Measurements from ENCODE around the gene CENPX. TPM values are rescaled to one million over a fixed set of nuclear protein-coding genes. Genes with fewer than 3 reads are reported as not detected.

CENPX gene
- total and polyA plus RNA-seq, 7 donors = 78.4 to 273 (median 164) TPM

DNA sequence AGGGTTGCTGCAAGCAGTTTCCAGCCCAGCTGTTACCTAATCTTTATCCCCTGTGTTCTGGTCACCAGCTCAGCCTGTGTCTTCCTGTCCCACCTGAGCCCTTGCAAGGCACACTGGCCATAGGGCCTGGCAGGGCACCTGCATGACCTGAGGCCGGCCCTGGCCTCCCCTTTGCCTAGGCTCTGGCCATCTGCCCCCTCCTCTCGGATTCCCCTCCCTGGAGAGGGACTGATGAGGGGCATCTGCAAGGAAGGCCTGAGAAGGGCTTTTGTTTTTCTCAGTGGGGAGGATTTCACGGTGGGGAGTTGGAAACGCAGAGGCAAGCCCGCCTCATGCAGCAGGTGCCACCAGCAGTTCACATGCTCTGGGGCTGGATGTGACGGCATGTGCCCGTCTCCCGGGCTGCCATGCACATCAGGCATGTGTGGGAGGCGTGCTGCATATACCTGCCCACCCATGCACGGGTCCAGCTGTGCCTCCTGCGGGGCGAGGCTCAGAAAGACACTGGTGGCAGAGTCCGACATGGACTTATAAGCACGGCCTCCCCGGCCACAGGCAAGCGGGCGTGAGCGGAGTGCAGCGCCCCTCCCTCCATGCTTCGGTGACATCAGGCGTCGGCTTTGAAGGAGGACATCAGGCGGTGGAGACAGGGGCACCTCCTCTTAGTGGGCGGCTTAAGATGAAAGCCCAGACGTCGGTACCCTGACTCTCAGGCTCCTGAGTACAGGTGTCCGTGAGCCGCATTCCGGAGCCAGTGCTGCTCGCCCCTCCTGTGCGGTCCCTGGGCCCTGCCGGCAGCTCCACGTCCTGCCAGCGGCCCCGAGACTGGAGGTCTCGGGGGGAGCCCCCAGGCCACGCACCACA is 28.7 kb downstream of the CENPX start:
- H3K27ac ChIP-seq = no peak overlapping the region
- peaks cover 0 to 9% (median 0%) of the 10 kb centered on the region in 4 donors for H3K36me3 ChIP-seq
- no peaks in the 10 kb centered on the region for H3K9me3 ChIP-seq
- intact Hi-C loops (cut with DNase I) = no loop called here
- WGBS, 2 donors = 94 to 95% methylated on average over 37 of the region's 37 CpGs
- H3K4me3 ChIP-seq = no peak overlapping the region
- TF ChIP-seq EP300 (IDR thresholded peaks at IDR 0.05) = no peak
- no peak for TF ChIP-seq POLR2A (IDR thresholded peaks at IDR 0.05)
- no peak for TF ChIP-seq POLR2AphosphoS5 (IDR thresholded peaks at IDR 0.05)
- TF ChIP-seq, protein P1, sequence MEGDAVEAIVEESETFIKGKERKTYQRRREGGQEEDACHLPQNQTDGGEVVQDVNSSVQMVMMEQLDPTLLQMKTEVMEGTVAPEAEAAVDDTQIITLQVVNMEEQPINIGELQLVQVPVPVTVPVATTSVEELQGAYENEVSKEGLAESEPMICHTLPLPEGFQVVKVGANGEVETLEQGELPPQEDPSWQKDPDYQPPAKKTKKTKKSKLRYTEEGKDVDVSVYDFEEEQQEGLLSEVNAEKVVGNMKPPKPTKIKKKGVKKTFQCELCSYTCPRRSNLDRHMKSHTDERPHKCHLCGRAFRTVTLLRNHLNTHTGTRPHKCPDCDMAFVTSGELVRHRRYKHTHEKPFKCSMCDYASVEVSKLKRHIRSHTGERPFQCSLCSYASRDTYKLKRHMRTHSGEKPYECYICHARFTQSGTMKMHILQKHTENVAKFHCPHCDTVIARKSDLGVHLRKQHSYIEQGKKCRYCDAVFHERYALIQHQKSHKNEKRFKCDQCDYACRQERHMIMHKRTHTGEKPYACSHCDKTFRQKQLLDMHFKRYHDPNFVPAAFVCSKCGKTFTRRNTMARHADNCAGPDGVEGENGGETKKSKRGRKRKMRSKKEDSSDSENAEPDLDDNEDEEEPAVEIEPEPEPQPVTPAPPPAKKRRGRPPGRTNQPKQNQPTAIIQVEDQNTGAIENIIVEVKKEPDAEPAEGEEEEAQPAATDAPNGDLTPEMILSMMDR (IDR thresholded peaks at IDR 0.05) = no peak
- peaks cover 0 to 27% (median 19%) of the 10 kb centered on the region in 4 donors for H3K4me1 ChIP-seq
- H3K27me3 ChIP-seq = no peaks in the 10 kb centered on the region
- DNase-seq = no peak

DNA sequence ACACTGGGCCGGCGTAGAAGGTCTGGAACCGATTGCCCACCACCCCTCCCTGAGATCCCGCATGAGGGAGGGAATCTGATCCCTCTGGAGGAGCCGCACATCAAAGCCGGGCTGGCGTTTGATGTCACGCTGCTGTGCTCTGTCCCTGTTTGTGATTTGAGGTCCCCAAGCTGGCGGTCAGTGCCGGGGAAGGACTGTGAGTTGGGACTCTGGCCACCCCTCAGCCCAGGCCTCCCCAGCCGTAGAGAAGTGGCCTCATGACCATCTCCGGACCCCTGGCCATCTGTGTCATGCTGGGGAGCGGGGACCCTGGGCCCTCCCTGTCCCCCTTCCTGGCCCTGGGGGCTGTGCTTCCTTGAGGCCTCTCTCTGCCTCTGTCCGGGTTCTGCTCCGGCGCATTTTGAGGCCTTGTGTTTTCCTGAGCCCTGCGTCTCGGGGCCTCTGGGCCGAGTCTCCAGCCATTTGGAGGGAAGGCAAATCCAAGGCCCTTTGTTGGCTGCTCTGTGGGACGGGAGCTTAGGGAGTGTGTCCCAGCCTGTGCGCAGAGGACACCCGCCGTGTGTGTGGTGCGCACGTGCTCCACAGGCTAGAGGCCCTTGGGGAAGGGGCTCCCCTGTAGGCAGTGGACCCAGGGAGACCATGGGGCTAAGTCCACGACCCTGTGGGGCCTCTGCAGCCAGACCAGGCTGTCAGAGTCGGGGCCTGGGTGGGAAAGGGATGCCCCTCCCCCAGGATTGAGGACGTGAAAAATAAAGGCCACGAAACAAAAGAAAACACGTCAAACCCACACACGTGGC is 30.2 kb downstream of the CENPX start:
- Histone ChIP-seq H3K27ac (peak overlapping the region; percentile 52 to 79 (median 76)), H3K27me3 (no peaks in the 10 kb centered on the region), H3K36me3 (peaks cover 0 to 9% (median 0%) of the 10 kb centered on the region in 4 donors), H3K9me3 (no peaks in the 10 kb centered on the region), H3K4me3 (peak overlapping the region in 3 of 4 donors; percentile 18 to 38 (median 30)), H3K4me1 (peaks cover 0 to 27% (median 19%) of the 10 kb centered on the region in 4 donors)
- TF ChIP-seq, protein P1 (IDR thresholded peaks at IDR 0.05) = no peak
- no peak for TF ChIP-seq POLR2AphosphoS5 (IDR thresholded peaks at IDR 0.05)
- TF ChIP-seq EP300 (IDR thresholded peaks at IDR 0.05) = no peak
- no peak for TF ChIP-seq POLR2A (IDR thresholded peaks at IDR 0.05)
- intact Hi-C loops (cut with DNase I) = no loop called here
- no peak for DNase-seq
- WGBS, 2 donors = 72 to 84% methylated on average over 31 of the region's 31 CpGs

DNA sequence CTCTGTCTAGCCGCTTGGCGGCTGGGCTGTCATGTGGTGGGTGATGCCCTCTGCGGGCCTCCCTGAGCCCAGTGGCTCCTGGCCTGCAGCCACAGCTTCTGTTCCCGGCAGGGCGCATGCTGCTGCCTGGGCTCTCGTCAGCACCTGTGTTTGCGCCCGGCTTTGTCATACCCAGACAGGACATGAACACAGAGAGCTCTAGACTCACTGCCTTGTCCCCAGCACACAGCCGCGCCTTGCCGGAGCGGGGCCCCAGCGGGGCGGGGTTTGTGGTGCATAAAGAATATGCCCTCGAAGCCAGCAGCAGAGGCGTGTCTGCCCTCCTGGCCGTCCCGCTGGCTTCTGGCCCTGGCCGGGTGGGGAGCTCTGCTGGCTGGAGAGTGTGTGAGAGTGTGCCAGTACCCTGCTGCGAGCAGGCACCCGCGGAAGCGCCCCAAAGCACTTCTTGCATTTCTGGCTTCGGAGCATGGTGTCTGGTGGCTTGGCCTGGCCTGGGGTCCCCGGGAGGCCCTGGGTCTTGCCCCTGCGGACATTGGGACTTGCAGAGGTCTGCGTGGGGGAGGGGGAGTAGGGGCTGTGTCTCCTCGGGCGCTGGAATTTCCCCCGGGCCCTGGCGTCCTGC is 30.9 kb downstream of the CENPX start:
- H3K27ac ChIP-seq = peak overlapping the region; percentile 52 to 79 (median 76)
- H3K4me1 ChIP-seq = peaks cover 0 to 27% (median 19%) of the 10 kb centered on the region in 4 donors
- no peaks in the 10 kb centered on the region for H3K9me3 ChIP-seq
- no peaks in the 10 kb centered on the region for H3K27me3 ChIP-seq
- H3K4me3 ChIP-seq = peak overlapping the region in 3 of 4 donors; percentile 18 to 38 (median 30)
- peak; percentile 87 for DNase-seq
- intact Hi-C loops (cut with DNase I) = no loop called here
- H3K36me3 ChIP-seq = peaks cover 0 to 11% (median 0%) of the 10 kb centered on the region in 4 donors
- 19 to 60% methylated on average over 31 of the region's 31 CpGs for WGBS, 2 donors
- TF ChIP-seq, protein P1 (IDR thresholded peaks at IDR 0.05) = no peak
- peak in 1 of 4 donors; percentile 15 for TF ChIP-seq EP300 (IDR thresholded peaks at IDR 0.05)
- TF ChIP-seq POLR2AphosphoS5 (IDR thresholded peaks at IDR 0.05) = peak in 2 of 4 donors; percentile 31 to 40

DNA sequence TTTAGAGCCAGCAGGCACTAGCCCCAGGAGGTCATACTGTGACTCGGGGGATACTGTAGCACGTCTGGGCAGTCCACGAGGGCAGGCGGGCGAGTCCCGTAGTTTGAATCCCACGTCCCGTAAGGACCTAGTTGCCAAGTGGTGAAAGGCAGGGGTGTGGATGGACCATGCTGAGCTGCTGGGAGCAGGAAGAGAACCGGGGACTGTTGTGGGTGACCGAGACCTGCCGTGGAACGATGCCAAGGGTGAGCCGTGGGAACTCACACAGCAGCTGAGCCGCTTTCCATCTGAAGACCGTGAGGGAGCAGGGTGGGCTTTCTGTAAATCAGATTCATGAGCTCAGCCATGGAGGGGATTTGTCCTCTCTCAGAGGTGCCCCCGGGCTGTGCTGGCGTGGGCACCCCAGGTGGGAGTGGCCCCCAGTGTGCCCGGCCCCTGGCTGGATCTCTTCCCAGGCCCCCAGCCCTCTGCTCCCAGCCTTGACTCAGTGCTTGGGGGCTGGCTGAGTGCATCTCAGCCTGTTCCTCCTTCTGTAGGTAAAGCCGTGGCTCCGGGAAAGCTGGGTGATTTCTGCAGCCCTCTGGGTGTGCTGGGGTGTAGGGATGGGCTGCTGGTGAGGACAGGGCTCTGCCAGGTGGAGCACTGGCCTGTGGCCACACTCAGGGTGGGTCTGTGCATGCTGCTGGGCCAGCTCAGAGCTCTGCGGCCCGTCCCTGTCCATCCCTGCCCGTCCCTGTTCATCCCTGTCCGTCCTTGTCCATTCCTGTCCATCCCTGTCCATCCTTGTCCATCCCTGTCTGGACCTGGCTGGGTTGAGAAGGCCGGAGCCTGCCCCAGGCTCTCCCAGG is 31.6 kb downstream of the CENPX start:
- intact Hi-C loops (cut with DNase I) = no loop called here
- peak overlapping the region in 2 of 4 donors; percentile 18 to 30 for H3K4me3 ChIP-seq
- H3K4me1 ChIP-seq = peaks cover 0 to 27% (median 19%) of the 10 kb centered on the region in 4 donors
- peaks cover 0 to 12% (median 0%) of the 10 kb centered on the region in 4 donors for H3K36me3 ChIP-seq
- no peaks in the 10 kb centered on the region for H3K27me3 ChIP-seq
- 55 to 82% methylated on average over 25 of the region's 25 CpGs for WGBS, 2 donors
- peak overlapping the region; percentile 52 to 79 (median 76) for H3K27ac ChIP-seq
- TF ChIP-seq POLR2AphosphoS5 (IDR thresholded peaks at IDR 0.05) (no peak), POLR2A (IDR thresholded peaks at IDR 0.05) (no peak), EP300 (IDR thresholded peaks at IDR 0.05) (no peak)
- TF ChIP-seq, protein P1 (IDR thresholded peaks at IDR 0.05) = no peak
- no peak for DNase-seq
- no peaks in the 10 kb centered on the region for H3K9me3 ChIP-seq
